SK-N-MC (cell line): ENCODE results near the gene HSD11B2.

Experiments
- DNase-seq: peaks from one replicate; pipeline ENCODE4 v3.0.0-alpha.2; 2011; ENCODE audit warnings: low read depth, low spot score
- H3K27ac ChIP-seq: fragments of 200-600 bp; sonication (generic); 2 replicates; pipeline ENCODE4 v1.5.1; 2016; ENCODE audit warnings: mixed run types
- H3K36me3 ChIP-seq: fragments of 200-600 bp; sonication (generic); 2 replicates; pipeline ENCODE4 v1.6.1; 2017; ENCODE audit warnings: antibody characterized with exemption, low read length, mixed read lengths; ENCODE audit not compliant: insufficient read depth
- H3K4me3 ChIP-seq: fragments of 200-600 bp; sonication (generic); 2 replicates; pipeline ENCODE4 v1.5.1; 2016
- H3K9ac ChIP-seq: fragments of 200-600 bp; sonication (generic); 2 replicates; pipeline ENCODE4 v1.8.0; 2017; ENCODE audit warnings: mixed run types, mixed read lengths; ENCODE audit not compliant: insufficient read length
- H3K9me3 ChIP-seq: fragments of 200-600 bp; sonication (generic); 2 replicates; pipeline ENCODE4 v1.6.1; 2017; ENCODE audit warnings: low read depth, mild to moderate bottlenecking, antibody characterized with exemption, low read length, moderate library complexity, mixed read lengths
- EZH2 ChIP-seq: fragments of 200-600 bp; sonication (generic); IDR thresholded peaks from one replicate; pipeline ENCODE4 v1.6.1; 2017; ENCODE audit warnings: antibody characterized with exemption
- FOXP2 ChIP-seq: optimal IDR thresholded peaks from 2 replicates; pipeline ENCODE3; 2011; ENCODE audit warnings: mild to moderate bottlenecking, moderate library complexity; ENCODE audit not compliant: insufficient read depth; ENCODE audit errors: extremely low read length, control extremely low read depth
- POLR2AphosphoS5 ChIP-seq: IDR thresholded peaks from 2 replicates; pipeline ENCODE4 v1.6.1; 2012; ENCODE audit warnings: mild to moderate bottlenecking, low read depth, low read length, borderline replicate concordance

The HSD11B2 gene

GRCh38 chr16:67395105-67395457 lies 35.8 kb upstream of the HSD11B2 start:
- no peaks in the 10 kb centered on the region for H3K9me3 ChIP-seq
- H3K27ac ChIP-seq = no peak overlapping the region
- DNase-seq = no peak
- TF ChIP-seq FOXP2 (no peak), POLR2AphosphoS5 (no peak), EZH2 (no peak)
- H3K9ac ChIP-seq = no peak overlapping the region
- no peak overlapping the region for H3K4me3 ChIP-seq
- H3K36me3 ChIP-seq = no peaks in the 10 kb centered on the region

DNA sequence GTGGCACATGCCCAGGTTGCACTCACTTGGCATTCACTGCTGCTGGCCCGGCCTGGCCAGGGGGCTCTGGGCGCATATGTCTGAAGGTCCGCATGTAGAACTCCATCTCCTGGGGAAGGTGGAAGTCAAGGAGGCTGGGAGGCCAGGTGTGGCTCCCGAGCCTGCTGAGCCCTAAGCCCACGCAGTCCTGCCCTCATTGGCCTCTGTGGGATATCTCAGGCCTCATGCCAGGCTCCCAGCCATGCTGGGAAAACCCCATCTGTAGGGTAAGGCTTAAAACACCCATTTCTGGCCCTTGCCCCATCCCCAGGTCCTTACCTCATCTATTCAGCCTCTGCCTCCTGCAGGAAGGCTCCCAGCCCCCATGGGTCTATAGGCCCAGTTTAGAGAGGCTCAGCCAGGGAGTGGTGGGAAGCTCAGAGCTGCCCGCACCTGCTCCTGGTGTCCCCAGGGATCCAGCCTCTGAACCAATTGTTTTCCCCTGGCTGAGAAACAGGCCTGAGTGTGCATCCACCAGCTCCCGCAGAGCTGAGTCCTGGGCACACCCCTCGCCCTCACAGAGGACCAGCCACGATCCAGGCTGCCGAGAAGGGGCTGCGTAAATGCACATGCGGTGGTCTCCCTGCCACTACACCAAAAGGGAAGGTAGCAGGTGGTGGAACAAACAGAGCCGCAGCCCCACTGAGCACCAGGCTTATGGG lies 35.3 kb upstream of the HSD11B2 start:
- no peaks in the 10 kb centered on the region for H3K36me3 ChIP-seq
- H3K9me3 ChIP-seq = no peaks in the 10 kb centered on the region
- H3K4me3 ChIP-seq = no peak overlapping the region
- no peak overlapping the region for H3K27ac ChIP-seq
- no peak overlapping the region for H3K9ac ChIP-seq
- TF ChIP-seq EZH2 (no peak), FOXP2 (no peak), POLR2AphosphoS5 (no peak)
- DNase-seq = no peak

DNA sequence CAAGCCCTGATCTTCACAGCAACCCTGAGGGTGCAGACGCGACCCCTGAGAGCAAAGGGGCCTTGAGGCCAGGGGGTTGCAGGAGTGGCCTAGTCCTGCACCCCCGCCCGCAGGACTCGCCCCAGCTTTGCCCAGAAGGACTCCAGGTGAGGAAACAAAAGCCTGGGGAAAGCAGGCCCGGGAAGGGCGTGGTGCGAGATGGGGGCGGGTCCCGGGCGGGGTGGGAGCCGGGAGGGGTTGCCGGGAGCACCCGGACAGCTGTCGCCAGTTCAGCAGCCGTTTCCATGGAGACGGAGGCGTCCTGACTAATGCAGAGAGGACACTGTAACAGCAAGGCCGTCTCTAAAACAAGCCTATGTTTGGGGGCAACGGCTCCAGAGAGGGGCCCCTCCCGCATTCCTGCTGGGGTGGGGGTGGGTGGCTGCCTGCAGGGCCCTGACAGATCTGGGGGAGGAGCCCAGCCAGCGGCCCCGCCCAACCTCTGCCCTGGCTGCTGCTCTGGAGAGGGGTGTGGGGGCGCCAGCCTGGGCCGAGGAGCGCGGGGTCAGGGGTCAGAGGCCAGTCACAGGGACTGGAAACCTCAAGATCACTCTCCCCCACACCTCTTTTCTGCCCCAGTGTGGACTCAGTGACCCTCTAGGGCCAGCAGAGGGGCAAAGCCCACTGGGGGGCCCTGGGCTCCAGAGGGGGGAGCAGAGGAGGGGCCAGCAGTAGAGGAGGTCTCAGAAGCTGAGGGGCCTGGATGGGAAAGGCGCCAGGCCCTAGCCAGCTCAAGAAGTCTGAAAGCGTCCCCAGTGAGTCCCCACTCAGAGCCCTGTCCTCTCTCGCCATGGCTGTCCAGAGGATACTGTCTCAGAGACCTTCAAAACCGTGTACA lies 34.5 kb upstream of the HSD11B2 start:
- Histone ChIP-seq H3K27ac (no peak overlapping the region), H3K36me3 (no peaks in the 10 kb centered on the region), H3K9me3 (no peaks in the 10 kb centered on the region), H3K4me3 (no peak overlapping the region), H3K9ac (no peak overlapping the region)
- DNase-seq = no peak
- TF ChIP-seq FOXP2 = no peak
- TF ChIP-seq POLR2AphosphoS5 = no peak
- no peak for TF ChIP-seq EZH2

DNA sequence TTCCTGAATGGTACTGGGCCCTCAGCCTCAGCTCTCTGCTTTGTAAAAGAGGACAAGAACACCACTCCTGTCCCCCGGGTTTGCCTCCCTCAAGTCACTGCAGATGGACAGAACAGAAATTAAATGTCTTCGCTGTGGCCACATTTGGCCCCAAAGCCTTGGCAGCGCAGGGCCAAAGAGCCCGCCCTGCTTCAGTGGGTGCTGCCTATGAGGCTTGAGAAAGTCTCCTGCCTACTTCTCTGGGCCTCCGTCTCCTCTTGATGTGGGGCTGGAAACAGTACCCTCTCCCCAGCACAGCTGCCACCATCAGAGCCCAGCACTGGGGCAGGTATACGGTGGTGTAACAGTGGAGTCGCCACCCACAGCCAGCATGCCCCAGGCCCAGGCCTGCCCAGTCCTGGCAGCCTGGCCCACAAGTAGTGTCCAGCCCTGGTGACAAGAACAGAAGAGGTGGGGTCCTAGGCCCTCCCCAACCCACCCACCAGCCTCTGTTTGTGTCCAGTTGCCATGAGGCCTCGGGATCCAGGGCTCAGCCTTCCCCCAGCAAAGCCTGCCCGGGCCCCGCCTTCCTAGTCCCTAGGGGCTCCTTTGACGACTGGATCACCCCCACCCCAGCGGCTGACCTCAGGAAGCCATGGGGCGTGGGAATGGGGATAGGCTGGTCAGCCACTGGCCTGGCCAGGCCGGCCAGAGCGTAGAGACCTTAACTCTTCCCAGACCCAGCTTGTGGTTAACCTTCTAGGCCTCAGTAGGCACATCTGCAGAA lies 33.7 kb upstream of the HSD11B2 start:
- H3K27ac ChIP-seq = no peak overlapping the region
- H3K9ac ChIP-seq = no peak overlapping the region
- no peak for DNase-seq

GRCh38 chr16:67397812-67398545 lies 32.9 kb upstream of the HSD11B2 start:
- Histone ChIP-seq H3K9me3 (no peaks in the 10 kb centered on the region), H3K36me3 (no peaks in the 10 kb centered on the region), H3K9ac (no peak overlapping the region), H3K27ac (no peak overlapping the region), H3K4me3 (no peak overlapping the region)
- DNase-seq = no peak
- TF ChIP-seq POLR2AphosphoS5 (no peak), EZH2 (no peak), FOXP2 (no peak)

More for the DNA sequence above, 33.7 kb upstream of the HSD11B2 start:
- TF ChIP-seq EZH2 (no peak), POLR2AphosphoS5 (no peak), FOXP2 (no peak)
- Histone ChIP-seq H3K9me3 (no peaks in the 10 kb centered on the region), H3K36me3 (no peaks in the 10 kb centered on the region), H3K4me3 (no peak overlapping the region)

GRCh38 chr16:67398546-67399217 lies 32.2 kb upstream of the HSD11B2 start:
- no peak overlapping the region for H3K4me3 ChIP-seq
- DNase-seq = no peak
- no peak overlapping the region for H3K9ac ChIP-seq
- no peaks in the 10 kb centered on the region for H3K36me3 ChIP-seq
- no peaks in the 10 kb centered on the region for H3K9me3 ChIP-seq
- TF ChIP-seq FOXP2 (no peak), POLR2AphosphoS5 (no peak), EZH2 (no peak)
- no peak overlapping the region for H3K27ac ChIP-seq

- Histone ChIP-seq H3K9ac (no peak overlapping the region), H3K9me3 (no peaks in the 10 kb centered on the region), H3K4me3 (no peak overlapping the region), H3K27ac (no peak overlapping the region), H3K36me3 (no peaks in the 10 kb centered on the region)
- TF ChIP-seq EZH2 (no peak), FOXP2 (no peak), POLR2AphosphoS5 (no peak)
- DNase-seq = no peak
Measured at GRCh38 chr16:67399218-67399733, 31.6 kb upstream of the HSD11B2 start.
